Astrocyte (in vitro differentiated cells and primary cell): ENCODE results near the gene MYCBP2. TPM values are rescaled to one million over a fixed set of nuclear protein-coding genes. Genes with fewer than 3 reads are reported as not detected.

Experiments
- DNase-seq: peaks from one replicate; pipeline ENCODE4 v3.0.0-alpha.2; 2010; ENCODE audit warnings: low read depth
- FAIRE-seq: peaks from 2 replicates; lab custom pipeline; 2011; peaks lifted over from hg19 to GRCh38; lab: Jason Lieb, UNC
- H2AFZ ChIP-seq: 2 replicates; pipeline ENCODE4 v1.6.0; 2012; ENCODE audit warnings: low read depth, low read length, inconsistent platforms
- H3K27ac ChIP-seq: 2 replicates; pipeline ENCODE4 v1.5.1; 2011; ENCODE audit warnings: low read depth, low read length, inconsistent platforms
- H3K27me3 ChIP-seq: 2 replicates; pipeline ENCODE4 v1.6.0; 2011; ENCODE audit warnings: low read length, inconsistent platforms; ENCODE audit not compliant: insufficient read depth
- H3K36me3 ChIP-seq: 2 replicates; pipeline ENCODE4 v1.5.1; 2011; ENCODE audit warnings: low read length, inconsistent platforms; ENCODE audit not compliant: insufficient read depth
- H3K4me1 ChIP-seq: 2 replicates; pipeline ENCODE4 v1.5.1; 2011; ENCODE audit warnings: low read length, inconsistent platforms; ENCODE audit not compliant: insufficient read depth
- H3K4me2 ChIP-seq: 2 replicates; pipeline ENCODE4 v1.6.0; 2012; ENCODE audit warnings: low read length, inconsistent platforms
- H3K4me3 ChIP-seq: 2 replicates; pipeline ENCODE4 v1.5.1; 2011; ENCODE audit warnings: low read depth, mild to moderate bottlenecking, low read length, inconsistent platforms; ENCODE audit not compliant: insufficient read depth
- H3K79me2 ChIP-seq: 2 replicates; pipeline ENCODE4 v1.6.0; 2012; ENCODE audit warnings: mild to moderate bottlenecking, low read length, inconsistent platforms; ENCODE audit not compliant: insufficient read depth
- H3K9ac ChIP-seq: 2 replicates; pipeline ENCODE4 v1.6.0; 2012; ENCODE audit warnings: mild to moderate bottlenecking, low read length, inconsistent platforms
- H3K9me3 ChIP-seq: 2 replicates; pipeline ENCODE4 v1.5.1; 2012; ENCODE audit warnings: low read depth, mild to moderate bottlenecking, low read length, inconsistent platforms; ENCODE audit not compliant: insufficient read depth
- H4K20me1 ChIP-seq: 2 replicates; pipeline ENCODE4 v1.6.0; 2012; ENCODE audit warnings: low read length, inconsistent platforms; ENCODE audit not compliant: insufficient read depth
- H3K27ac Mint-ChIP-seq: one replicate; pipeline ENCODE4 v1.8.0; 2021; ENCODE audit warnings: mild to moderate bottlenecking, mixed read lengths; ENCODE audit not compliant: unreplicated experiment
- H3K27me3 Mint-ChIP-seq: one replicate; pipeline ENCODE4 v1.8.0; 2021; ENCODE audit warnings: low read depth, mixed read lengths; ENCODE audit not compliant: unreplicated experiment
- H3K36me3 Mint-ChIP-seq: one replicate; pipeline ENCODE4 v1.8.0; 2021; ENCODE audit warnings: low read depth, mixed read lengths; ENCODE audit not compliant: unreplicated experiment
- H3K4me1 Mint-ChIP-seq: one replicate; pipeline ENCODE4 v1.8.0; 2021; ENCODE audit warnings: low read depth, mixed read lengths; ENCODE audit not compliant: unreplicated experiment
- H3K4me3 Mint-ChIP-seq: one replicate; pipeline ENCODE4 v1.8.0; 2021; ENCODE audit warnings: mild to moderate bottlenecking, moderate library complexity, mixed read lengths; ENCODE audit not compliant: unreplicated experiment
- H3K9me3 Mint-ChIP-seq: one replicate; pipeline ENCODE4 v1.8.0; 2021; ENCODE audit warnings: mild to moderate bottlenecking, mixed read lengths; ENCODE audit not compliant: unreplicated experiment
- CTCF ChIP-seq: IDR thresholded peaks from 2 replicates; pipeline ENCODE4 v1.5.1; 2011; ENCODE audit warnings: low read depth, mild to moderate bottlenecking, inconsistent platforms, low read length, moderate library complexity; ENCODE audit not compliant: insufficient read depth
- EZH2 ChIP-seq: IDR thresholded peaks from 2 replicates; pipeline ENCODE4 v1.6.1; 2012; ENCODE audit warnings: mild to moderate bottlenecking, low read length, inconsistent platforms; ENCODE audit not compliant: insufficient read depth
- total RNA-seq: library from RNA; stranded (reverse); gene quantifications from 2 replicates; pipeline ENCODE4 v1.2.1, GENCODE V29; 2021

The MYCBP2 gene
- total RNA-seq, 1 donor from 2014 or later: 72.3 TPM

- Mint-ChIP-seq H3K27ac (no peak overlapping the region), H3K9me3 (no peaks in the 10 kb centered on the region), H3K27me3 (no peaks in the 10 kb centered on the region), H3K4me1 (peaks cover 29% of the 10 kb centered on the region), H3K36me3 (no peaks in the 10 kb centered on the region), H3K4me3 (no peak overlapping the region)
- Histone ChIP-seq H3K4me2 (no peak overlapping the region), H3K9me3 (no peaks in the 10 kb centered on the region), H3K36me3 (no peaks in the 10 kb centered on the region), H4K20me1 (peaks cover 79% of the 10 kb centered on the region), H3K79me2 (peaks cover 93% of the 10 kb centered on the region), H3K27me3 (no peaks in the 10 kb centered on the region), H3K4me3 (no peak overlapping the region), H3K4me1 (no peaks in the 10 kb centered on the region), H3K9ac (no peak overlapping the region), H2AFZ (no peak overlapping the region), H3K27ac (no peak overlapping the region)
- DNase-seq: no peak
- TF ChIP-seq CTCF: no peak
- no peak for TF ChIP-seq EZH2
- peak; percentile 20 for FAIRE-seq
These were observed 13.0 kb downstream of the MYCBP2 start for GRCh38 chr13:77313923-77314322.

- Mint-ChIP-seq H3K27me3 (no peaks in the 10 kb centered on the region), H3K36me3 (no peaks in the 10 kb centered on the region), H3K4me1 (peaks cover 41% of the 10 kb centered on the region), H3K4me3 (no peak overlapping the region), H3K27ac (no peak overlapping the region), H3K9me3 (peaks cover 2% of the 10 kb centered on the region)
- no peaks in the 10 kb centered on the region for H3K36me3 ChIP-seq
- H3K4me2 ChIP-seq: no peak overlapping the region
- no peak for DNase-seq
- no peak overlapping the region for H2AFZ ChIP-seq
- no peaks in the 10 kb centered on the region for H3K27me3 ChIP-seq
- TF ChIP-seq CTCF: no peak
- no peak for TF ChIP-seq EZH2
- no peak overlapping the region for H3K27ac ChIP-seq
- peaks cover 82% of the 10 kb centered on the region for H4K20me1 ChIP-seq
- no peaks in the 10 kb centered on the region for H3K9me3 ChIP-seq
- peaks cover 97% of the 10 kb centered on the region for H3K79me2 ChIP-seq
- no peaks in the 10 kb centered on the region for H3K4me1 ChIP-seq
- H3K9ac ChIP-seq: no peak overlapping the region
- FAIRE-seq: no peak
- H3K4me3 ChIP-seq: no peak overlapping the region
These were observed 14.6 kb downstream of the MYCBP2 start for GRCh38 chr13:77312311-77312710.

GRCh38 chr13:77310579-77311279 is 16.2 kb downstream of the MYCBP2 start:
- FAIRE-seq: no peak
- H4K20me1 ChIP-seq: peaks cover 80% of the 10 kb centered on the region
- H3K4me3 ChIP-seq: no peak overlapping the region
- peaks cover 98% of the 10 kb centered on the region for H3K79me2 ChIP-seq
- H3K4me2 ChIP-seq: no peak overlapping the region
- no peak for TF ChIP-seq EZH2
- TF ChIP-seq CTCF: no peak
- H3K36me3 ChIP-seq: no peaks in the 10 kb centered on the region
- Mint-ChIP-seq H3K36me3 (no peaks in the 10 kb centered on the region), H3K4me1 (peaks cover 51% of the 10 kb centered on the region), H3K27me3 (no peaks in the 10 kb centered on the region), H3K4me3 (no peak overlapping the region), H3K9me3 (peaks cover 2% of the 10 kb centered on the region), H3K27ac (no peak overlapping the region)
- no peaks in the 10 kb centered on the region for H3K9me3 ChIP-seq
- H3K27me3 ChIP-seq: no peaks in the 10 kb centered on the region
- no peak for DNase-seq
- no peak overlapping the region for H3K27ac ChIP-seq
- H3K9ac ChIP-seq: no peak overlapping the region
- H3K4me1 ChIP-seq: no peaks in the 10 kb centered on the region
- H2AFZ ChIP-seq: no peak overlapping the region
